IMR-90 (cell line): ENCODE results near the gene DDIAS. TPM values are rescaled to one million over a fixed set of nuclear protein-coding genes. Genes with fewer than 3 reads are reported as not detected.

Experiments
- ATAC-seq: fragments of 200-7000 bp; cut with Tn5 transposase; 2 replicates; pipeline ENCODE4 v1.9.1; 2020; ENCODE audit warnings: low read depth, mild to moderate bottlenecking, moderate library complexity
- BruUV-seq: library from RNA; stranded (reverse); fragments of 400-500 nt; replicated peaks from 2 replicates; lab custom pipeline; 2021; lab: Mats Ljungman, UMichigan
- CTCF ChIA-PET: fragments of 300-600 bp; formaldehyde crosslinking; extraction: SDS; loops from one replicate; lab custom pipeline; 2021; ENCODE audit warnings: antibody characterized with exemption; lab: Yijun Ruan, JAX
- POLR2A ChIA-PET: fragments of 300-600 bp; sonication (Branson Sonifier 250); formaldehyde crosslinking; loops from one replicate; lab custom pipeline; 2022; ENCODE audit warnings: antibody characterized with exemption; ENCODE audit not compliant: unreplicated experiment; lab: Charles Lee
- DNase-seq: peaks from one replicate; pipeline ENCODE4 v3.0.0; 2013
- H2AFZ ChIP-seq: replicated peaks from 2 replicates; pipeline ENCODE3; 2013; ENCODE audit warnings: low read length, mild to moderate bottlenecking; ENCODE audit not compliant: poor library complexity
- H2AK5ac ChIP-seq: 2 replicates; pipeline ENCODE4 v1.6.1; 2013; ENCODE audit warnings: low read depth, low read length, inconsistent platforms
- H2AK9ac ChIP-seq: replicated peaks from 2 replicates; pipeline ENCODE3; 2013; ENCODE audit warnings: mild to moderate bottlenecking, low read depth, low read length, moderate library complexity; ENCODE audit not compliant: poor library complexity
- H2BK120ac ChIP-seq: 2 replicates; pipeline ENCODE4 v1.6.1; 2013; ENCODE audit warnings: low read depth, low read length, inconsistent platforms
- H2BK15ac ChIP-seq: 3 replicates; pipeline ENCODE4 v1.6.1; 2013; ENCODE audit warnings: low read depth, low read length, inconsistent platforms
- H2BK20ac ChIP-seq: 2 replicates; pipeline ENCODE4 v1.6.1; 2013; ENCODE audit warnings: low read depth, mild to moderate bottlenecking, inconsistent platforms, low read length, moderate library complexity
- H2BK5ac ChIP-seq: 2 replicates; pipeline ENCODE4 v1.6.1; 2013; ENCODE audit warnings: mild to moderate bottlenecking, low read depth, low read length, inconsistent platforms; ENCODE audit not compliant: poor library complexity, severe bottlenecking
- H3K14ac ChIP-seq: replicated peaks from 2 replicates; pipeline ENCODE4 v1.6.1; 2013; ENCODE audit warnings: low read depth, low read length, inconsistent platforms
- H3K18ac ChIP-seq: 2 replicates; pipeline ENCODE4 v1.6.1; 2013; ENCODE audit warnings: low read depth, low read length, control low read depth
- H3K23ac ChIP-seq: 2 replicates; pipeline ENCODE4 v1.6.1; 2013; ENCODE audit warnings: low read depth, low read length, inconsistent platforms
- H3K27ac ChIP-seq: 2 replicates; pipeline ENCODE4 v1.5.1; 2013; ENCODE audit warnings: mild to moderate bottlenecking, control low read depth, low read length; ENCODE audit not compliant: insufficient read depth
- H3K27me3 ChIP-seq: 2 replicates; pipeline ENCODE4 v1.6.1; 2013; ENCODE audit warnings: low read length; ENCODE audit not compliant: control insufficient read depth, insufficient read depth
- H3K36me3 ChIP-seq: 2 replicates; pipeline ENCODE4 v1.6.1; 2013; ENCODE audit warnings: low read length, mixed read lengths; ENCODE audit not compliant: control insufficient read depth, insufficient read depth
- H3K4ac ChIP-seq: 2 replicates; pipeline ENCODE4 v1.6.1; 2013; ENCODE audit warnings: low read depth, low read length, inconsistent platforms
- H3K4me1 ChIP-seq: 2 replicates; pipeline ENCODE4 v1.6.1; 2013; ENCODE audit warnings: low read length, mixed read lengths; ENCODE audit not compliant: control insufficient read depth, insufficient read depth
- H3K4me2 ChIP-seq: 2 replicates; pipeline ENCODE4 v1.6.1; 2013; ENCODE audit warnings: low read depth, mild to moderate bottlenecking, control low read depth, low read length, moderate library complexity
- H3K4me3 ChIP-seq: 2 replicates; pipeline ENCODE4 v1.5.1; 2013; ENCODE audit warnings: low read depth, mild to moderate bottlenecking, control low read depth, low read length, moderate library complexity; ENCODE audit not compliant: insufficient read depth
- H3K56ac ChIP-seq: 2 replicates; pipeline ENCODE4 v1.6.1; 2013; ENCODE audit warnings: low read length, inconsistent platforms; ENCODE audit not compliant: insufficient read depth; ENCODE audit errors: extremely low read depth
- H3K79me1 ChIP-seq, 2 experiments: 2 replicates each; pipeline ENCODE4 v1.6.1; 2013; ENCODE audit warnings: low read length in 2 of 2, inconsistent platforms in 1 of 2, low read depth in 1 of 2
- H3K9ac ChIP-seq: 2 replicates; pipeline ENCODE4 v1.6.1; 2013; ENCODE audit warnings: low read depth, low read length, control low read depth
- H3K9me1 ChIP-seq: 2 replicates; pipeline ENCODE4 v1.6.1; 2013; ENCODE audit warnings: low read length, inconsistent platforms; ENCODE audit not compliant: insufficient read depth
- H3K9me3 ChIP-seq: 2 replicates; pipeline ENCODE4 v1.6.1; 2013; ENCODE audit warnings: low read length; ENCODE audit not compliant: control insufficient read depth, insufficient read depth
- H4K20me1 ChIP-seq: 2 replicates; pipeline ENCODE4 v1.6.1; 2013; ENCODE audit warnings: low read length, inconsistent platforms; ENCODE audit not compliant: insufficient read depth
- H4K5ac ChIP-seq: 2 replicates; pipeline ENCODE4 v1.6.1; 2013; ENCODE audit warnings: mild to moderate bottlenecking, low read depth, low read length, control low read depth
- H4K8ac ChIP-seq, 2 experiments: 2 replicates each; pipeline ENCODE4 v1.6.1; 2013; ENCODE audit warnings: low read depth in 2 of 2, low read length in 2 of 2, control low read depth in 1 of 2, inconsistent platforms in 1 of 2
- H4K91ac ChIP-seq: 2 replicates; pipeline ENCODE4 v1.6.1; 2013; ENCODE audit warnings: low read depth, low read length, inconsistent platforms; ENCODE audit not compliant: insufficient read depth
- BHLHE40 ChIP-seq: fragments of 150-350 bp; IDR thresholded peaks from 2 replicates; pipeline ENCODE4 v1.6.1; 2016; ENCODE audit warnings: mild to moderate bottlenecking, low read depth, low read length
- CEBPB ChIP-seq: IDR thresholded peaks from 2 replicates; pipeline ENCODE4 v1.6.1; 2012; ENCODE audit warnings: low read depth, low read length, improper control_type of control experiment
- CHD1 ChIP-seq: IDR thresholded peaks from 2 replicates; pipeline ENCODE4 v1.6.1; 2012; ENCODE audit warnings: low read depth, low read length, improper control_type of control experiment
- FOS ChIP-seq: fragments of 150-350 bp; IDR thresholded peaks from 2 replicates; pipeline ENCODE4 v1.6.1; 2016; ENCODE audit warnings: low read depth, low read length
- MAFK ChIP-seq: IDR thresholded peaks from 2 replicates; pipeline ENCODE4 v1.6.1; 2012; ENCODE audit warnings: low read depth, low read length, improper control_type of control experiment
- MAZ ChIP-seq: IDR thresholded peaks from 2 replicates; pipeline ENCODE4 v1.6.1; 2012; ENCODE audit warnings: low read depth, mild to moderate bottlenecking, low read length, improper control_type of control experiment, moderate library complexity, borderline replicate concordance
- MXI1 ChIP-seq: IDR thresholded peaks from 2 replicates; pipeline ENCODE4 v1.6.1; 2012; ENCODE audit warnings: low read depth, mild to moderate bottlenecking, low read length, moderate library complexity, borderline replicate concordance
- NFE2L2 ChIP-seq: fragments of 150-350 bp; IDR thresholded peaks from 2 replicates; pipeline ENCODE4 v1.6.1; 2016; ENCODE audit warnings: low read depth, mild to moderate bottlenecking, low read length
- POLR2A ChIP-seq: IDR thresholded peaks from 2 replicates; pipeline ENCODE4 v1.6.1; 2012; ENCODE audit warnings: mild to moderate bottlenecking, low read depth, low read length
- RAD21 ChIP-seq: IDR thresholded peaks from 2 replicates; pipeline ENCODE4 v1.6.1; 2012; ENCODE audit warnings: low read length, improper control_type of control experiment
- RCOR1 ChIP-seq: IDR thresholded peaks from 2 replicates; pipeline ENCODE4 v1.6.1; 2012; ENCODE audit warnings: mild to moderate bottlenecking, low read length, improper control_type of control experiment; ENCODE audit not compliant: insufficient replicate concordance
- RFX5 ChIP-seq: IDR thresholded peaks from 2 replicates; pipeline ENCODE4 v1.8.0; 2012; ENCODE audit warnings: low read depth, mild to moderate bottlenecking, low read length, moderate library complexity
- SMC3 ChIP-seq: fragments of 150-350 bp; IDR thresholded peaks from 2 replicates; pipeline ENCODE4 v1.6.1; 2016; ENCODE audit warnings: low read depth, mild to moderate bottlenecking, antibody characterized with exemption, low read length, moderate library complexity
- WGBS, 2 experiments: methylation state at CpG; one replicate each; pipeline versions ENCODE4 v1.1.5 to v1.1.7; 2013; ENCODE audit warnings: missing lambda C conversion rate in 2 of 2; ENCODE audit not compliant: insufficient read length in 1 of 2; ENCODE audit errors: extremely low coverage in 2 of 2; 5-methylcytosine and 5-hydroxymethylcytosine counted together
- dilution Hi-C: fragments of 300-500 bp; cut with HindIII; formaldehyde crosslinking; loops from one replicate; pipeline ENCODE4 v1.14.3; 2018; ENCODE audit warnings: low sequenced_read_pairs; ENCODE audit not compliant: unreplicated experiment
- in situ Hi-C: fragments of 300-500 bp; cut with MboI; formaldehyde crosslinking; loops from 3 replicates; pipeline ENCODE4 v1.14.3; 2019; ENCODE audit warnings: low sequenced_read_pairs, inconsistent platforms, mixed read lengths
- intact Hi-C: fragments of 100-400 bp; cut with micrococcal nuclease; formaldehyde crosslinking; loops from 2 replicates; pipeline ENCODE4 v1.10.0; 2022
- polyA plus RNA-seq, 3 experiments: library from polyadenylated mRNA; depleted of rRNA; stranded (reverse); fragments of >200 nt; gene quantifications; 2 replicates each; pipeline ENCODE4 v1.2.3, GENCODE V29; 2012; ENCODE audit warnings: low replicate concordance in 1 of 3
- total RNA-seq: library from RNA; depleted of rRNA; stranded (reverse); fragments of >200 nt; gene quantifications from 2 replicates; pipeline ENCODE4 v1.2.3, GENCODE V29; 2012
- TF ChIP-seq, protein P1 (sequence below): conservative IDR thresholded peaks from 2 replicates; pipeline ENCODE4 v1.5.1; 2012; ENCODE audit warnings: mild to moderate bottlenecking, low read depth, low read length, improper control_type of control experiment
- TF ChIP-seq, protein P2 (sequence below): fragments of 150-350 bp; IDR thresholded peaks from 2 replicates; pipeline ENCODE4 v1.6.1; 2017; ENCODE audit warnings: mild to moderate bottlenecking, antibody characterized with exemption, low read length, low read depth
- TF ChIP-seq, protein P3 (sequence below): fragments of 150-350 bp; IDR thresholded peaks from 2 replicates; pipeline ENCODE4 v1.6.1; 2016; ENCODE audit warnings: low read depth, mild to moderate bottlenecking, low read length, moderate library complexity, borderline replicate concordance

The DDIAS gene
- total and polyA plus RNA-seq, 2 of the 4 experiments (the other 2 are of a cell fraction) = 4.3 to 15.8 TPM

DNA sequence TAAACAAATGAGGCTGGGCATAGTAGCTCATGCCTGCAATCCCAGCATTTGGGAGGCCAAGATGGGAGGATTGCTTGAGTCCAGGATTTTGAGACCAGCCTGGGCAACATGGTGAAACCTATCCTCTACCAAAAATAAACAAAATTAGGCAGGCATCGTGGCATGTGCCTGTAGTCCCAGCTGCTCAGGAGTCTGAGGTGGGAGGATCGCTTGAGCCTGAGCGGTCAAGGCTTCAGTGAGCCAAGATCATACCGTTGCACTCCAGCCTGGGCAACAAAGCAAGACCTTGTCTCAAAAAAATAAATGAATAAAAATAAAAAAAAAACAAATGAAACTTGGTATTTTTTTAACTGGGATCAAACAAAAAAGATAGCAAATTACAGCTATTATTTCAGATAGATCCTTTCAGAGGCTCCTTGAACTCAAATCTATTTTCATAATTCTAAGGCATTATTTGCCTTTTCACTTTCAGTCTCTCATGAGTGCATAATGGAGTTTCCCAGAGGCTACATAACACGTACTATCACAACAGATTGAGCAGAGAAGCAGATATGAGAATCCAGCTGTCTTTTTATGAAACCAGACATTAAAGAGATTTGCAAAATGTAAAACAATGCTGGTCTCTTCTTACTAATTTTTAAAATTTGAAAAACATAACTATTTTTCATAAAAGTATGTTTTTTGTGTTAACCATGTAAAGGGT, 23.1 kb downstream of the DDIAS start:
- no peak overlapping the region for H3K14ac ChIP-seq
- no peaks in the 10 kb centered on the region for H4K20me1 ChIP-seq
- WGBS, 2 experiments = no CpG with 5 or more reads among the region's 5 CpGs
- H2BK20ac ChIP-seq = no peak overlapping the region
- no peaks in the 10 kb centered on the region for H3K4me1 ChIP-seq
- DNase-seq = no peak
- BruUV-seq = no TSS peak
- H3K4ac ChIP-seq = no peak overlapping the region
- no peak overlapping the region for H2AFZ ChIP-seq
- H2BK5ac ChIP-seq = no peak overlapping the region
- no peaks in the 10 kb centered on the region for H3K36me3 ChIP-seq
- ChIA-PET CTCF (no interaction called here), POLR2A (interaction anchor here (0.6 kb wide), 1 partner anchor 77 kb away, joined by 3 read pairs; no protein-coding TSS in a partner anchor)
- H3K18ac ChIP-seq = no peak overlapping the region
- H2AK5ac ChIP-seq = no peak overlapping the region
- no peak overlapping the region for H3K9ac ChIP-seq
- in situ Hi-C loops (loop anchor here (25.0 kb wide), 1 partner anchor 888 kb away; no protein-coding TSS in a partner anchor), intact Hi-C loops (no loop called here), dilution Hi-C loops (no loop called here)
- no peak overlapping the region for H2AK9ac ChIP-seq
- no peaks in the 10 kb centered on the region for H3K9me3 ChIP-seq
- 0 out of 2 replicates have a peak, but pooled peaks cover 3% of the 10 kb centered on the region for H3K9me1 ChIP-seq
- H4K8ac ChIP-seq = no peak overlapping the region
- H3K27me3 ChIP-seq = no peaks in the 10 kb centered on the region
- H3K79me1 ChIP-seq = no peaks in the 10 kb centered on the region; a peak in 1 of 4 replicates
- no peak overlapping the region for H2BK15ac ChIP-seq
- no peak overlapping the region for H3K4me3 ChIP-seq
- TF ChIP-seq CEBPB = no peak
- no peak for TF ChIP-seq CHD1
- TF ChIP-seq, protein P1, sequence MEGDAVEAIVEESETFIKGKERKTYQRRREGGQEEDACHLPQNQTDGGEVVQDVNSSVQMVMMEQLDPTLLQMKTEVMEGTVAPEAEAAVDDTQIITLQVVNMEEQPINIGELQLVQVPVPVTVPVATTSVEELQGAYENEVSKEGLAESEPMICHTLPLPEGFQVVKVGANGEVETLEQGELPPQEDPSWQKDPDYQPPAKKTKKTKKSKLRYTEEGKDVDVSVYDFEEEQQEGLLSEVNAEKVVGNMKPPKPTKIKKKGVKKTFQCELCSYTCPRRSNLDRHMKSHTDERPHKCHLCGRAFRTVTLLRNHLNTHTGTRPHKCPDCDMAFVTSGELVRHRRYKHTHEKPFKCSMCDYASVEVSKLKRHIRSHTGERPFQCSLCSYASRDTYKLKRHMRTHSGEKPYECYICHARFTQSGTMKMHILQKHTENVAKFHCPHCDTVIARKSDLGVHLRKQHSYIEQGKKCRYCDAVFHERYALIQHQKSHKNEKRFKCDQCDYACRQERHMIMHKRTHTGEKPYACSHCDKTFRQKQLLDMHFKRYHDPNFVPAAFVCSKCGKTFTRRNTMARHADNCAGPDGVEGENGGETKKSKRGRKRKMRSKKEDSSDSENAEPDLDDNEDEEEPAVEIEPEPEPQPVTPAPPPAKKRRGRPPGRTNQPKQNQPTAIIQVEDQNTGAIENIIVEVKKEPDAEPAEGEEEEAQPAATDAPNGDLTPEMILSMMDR = no peak
- no peak for TF ChIP-seq RCOR1
- TF ChIP-seq MXI1 = no peak
- TF ChIP-seq RFX5 = no peak
- no peak for TF ChIP-seq RAD21
- TF ChIP-seq FOS = no peak
- TF ChIP-seq MAFK = no peak
- TF ChIP-seq, protein P2, sequence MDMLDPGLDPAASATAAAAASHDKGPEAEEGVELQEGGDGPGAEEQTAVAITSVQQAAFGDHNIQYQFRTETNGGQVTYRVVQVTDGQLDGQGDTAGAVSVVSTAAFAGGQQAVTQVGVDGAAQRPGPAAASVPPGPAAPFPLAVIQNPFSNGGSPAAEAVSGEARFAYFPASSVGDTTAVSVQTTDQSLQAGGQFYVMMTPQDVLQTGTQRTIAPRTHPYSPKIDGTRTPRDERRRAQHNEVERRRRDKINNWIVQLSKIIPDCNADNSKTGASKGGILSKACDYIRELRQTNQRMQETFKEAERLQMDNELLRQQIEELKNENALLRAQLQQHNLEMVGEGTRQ = no peak
- TF ChIP-seq SMC3 = no peak
- TF ChIP-seq MAZ = no peak
- TF ChIP-seq BHLHE40 = no peak
- no peak for TF ChIP-seq POLR2A
- no peak for TF ChIP-seq NFE2L2
- TF ChIP-seq, protein P3, sequence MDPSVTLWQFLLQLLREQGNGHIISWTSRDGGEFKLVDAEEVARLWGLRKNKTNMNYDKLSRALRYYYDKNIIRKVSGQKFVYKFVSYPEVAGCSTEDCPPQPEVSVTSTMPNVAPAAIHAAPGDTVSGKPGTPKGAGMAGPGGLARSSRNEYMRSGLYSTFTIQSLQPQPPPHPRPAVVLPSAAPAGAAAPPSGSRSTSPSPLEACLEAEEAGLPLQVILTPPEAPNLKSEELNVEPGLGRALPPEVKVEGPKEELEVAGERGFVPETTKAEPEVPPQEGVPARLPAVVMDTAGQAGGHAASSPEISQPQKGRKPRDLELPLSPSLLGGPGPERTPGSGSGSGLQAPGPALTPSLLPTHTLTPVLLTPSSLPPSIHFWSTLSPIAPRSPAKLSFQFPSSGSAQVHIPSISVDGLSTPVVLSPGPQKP = no peak
- H3K27ac ChIP-seq = no peak overlapping the region
- no peak overlapping the region for H3K56ac ChIP-seq
- H2BK120ac ChIP-seq = no peak overlapping the region
- ATAC-seq = no peak
- H3K4me2 ChIP-seq = no peak overlapping the region
- H4K91ac ChIP-seq = no peak overlapping the region
- no peak overlapping the region for H4K5ac ChIP-seq
- H3K23ac ChIP-seq = no peak overlapping the region
